Measurements from ENCODE around the gene U2AF1L4. TPM values are rescaled to one million over a fixed set of nuclear protein-coding genes. Genes with fewer than 3 reads are reported as not detected.

Gene U2AF1L4
- total RNA-seq, 1 donor from 2014 or later: not detected

GRCh38 chr19:35734273-35734672 lies 10.9 kb downstream of the U2AF1L4 start:
- H3K9me3 ChIP-seq: no peaks in the 10 kb centered on the region
- H3K36me3 ChIP-seq: peaks cover 70 to 89% of the 10 kb centered on the region in 2 donors
- H3K4me3 ChIP-seq: no peak overlapping the region
- DNase-seq (ENCODE audit: low spot score in 2 of 2): no peak
- TF ChIP-seq CTCF (IDR thresholded peaks at IDR 0.05): no peak
- intact Hi-C loops (cut with DNase I): no loop called here
- H3K27me3 ChIP-seq: no peaks in the 10 kb centered on the region
- H3K4me1 ChIP-seq: no peaks in the 10 kb centered on the region
- H3K27ac ChIP-seq: no peak overlapping the region

GRCh38 chr19:35733180-35734125 lies 11.8 kb downstream of the U2AF1L4 start:
- no peaks in the 10 kb centered on the region for H3K4me1 ChIP-seq
- no peak overlapping the region for H3K27ac ChIP-seq
- no peaks in the 10 kb centered on the region for H3K9me3 ChIP-seq
- no peak for DNase-seq (ENCODE audit: low spot score in 2 of 2)
- peaks cover 78 to 94% of the 10 kb centered on the region in 2 donors for H3K36me3 ChIP-seq
- H3K4me3 ChIP-seq: no peak overlapping the region
- no peak for TF ChIP-seq CTCF (IDR thresholded peaks at IDR 0.05)
- H3K27me3 ChIP-seq: no peaks in the 10 kb centered on the region
- intact Hi-C loops (cut with DNase I): no loop called here

- Histone ChIP-seq H3K27ac (no peak overlapping the region), H3K36me3 (peaks cover 84 to 94% of the 10 kb centered on the region in 2 donors)
- no peak for DNase-seq (ENCODE audit: low spot score in 2 of 2)
Measured at GRCh38 chr19:35732540-35733179, 12.6 kb downstream of the U2AF1L4 start.

GRCh38 chr19:35731779-35732405 lies 13.3 kb downstream of the U2AF1L4 start:
- DNase-seq (ENCODE audit: low spot score in 2 of 2): no peak
- Histone ChIP-seq H3K4me1 (no peaks in the 10 kb centered on the region), H3K36me3 (peaks cover 84 to 94% of the 10 kb centered on the region in 2 donors), H3K27me3 (no peaks in the 10 kb centered on the region), H3K27ac (no peak overlapping the region), H3K4me3 (no peak overlapping the region), H3K9me3 (no peaks in the 10 kb centered on the region)
- intact Hi-C loops (cut with DNase I): no loop called here
- no peak for TF ChIP-seq CTCF (IDR thresholded peaks at IDR 0.05)

More at GRCh38 chr19:35732540-35733179, 12.6 kb downstream of the U2AF1L4 start:
- no peak overlapping the region for H3K4me3 ChIP-seq
- H3K27me3 ChIP-seq: no peaks in the 10 kb centered on the region
- H3K4me1 ChIP-seq: no peaks in the 10 kb centered on the region
- no peak for TF ChIP-seq CTCF (IDR thresholded peaks at IDR 0.05)
- intact Hi-C loops (cut with DNase I): no loop called here
- no peaks in the 10 kb centered on the region for H3K9me3 ChIP-seq

- no peaks in the 10 kb centered on the region for H3K4me1 ChIP-seq
- intact Hi-C loops (cut with DNase I): no loop called here
Measured at GRCh38 chr19:35731353-35731752, 13.9 kb downstream of the U2AF1L4 start.

More at GRCh38 chr19:35731353-35731752, 13.9 kb downstream of the U2AF1L4 start:
- H3K9me3 ChIP-seq: no peaks in the 10 kb centered on the region
- no peak for TF ChIP-seq CTCF (IDR thresholded peaks at IDR 0.05)
- peaks cover 87 to 94% of the 10 kb centered on the region in 2 donors for H3K36me3 ChIP-seq
- H3K4me3 ChIP-seq: no peak overlapping the region
- DNase-seq (ENCODE audit: low spot score in 2 of 2): no peak
- H3K27me3 ChIP-seq: no peaks in the 10 kb centered on the region
- H3K27ac ChIP-seq: no peak overlapping the region

Measured in ascending aorta (tissue), 2 donors.